Left cardiac atrium (tissue), 4 donors: ENCODE data around the gene XPA. TPM values are rescaled to one million over a fixed set of nuclear protein-coding genes. Genes with fewer than 3 reads are reported as not detected.

ENCODE experiments used
- ATAC-seq, 2 donors: fragments of 200-7000 bp; cut with Tn5 transposase; one replicate each; pipeline ENCODE4 v1.9.1; 2020; ENCODE audit warnings: mild to moderate bottlenecking in 2 of 2, moderate library complexity in 2 of 2
- DNase-seq: peaks from one replicate; pipeline ENCODE4 v3.0.0-alpha.2; 2020
- intact Hi-C, 2 donors: fragments of 100-400 bp; cut with DNase I; formaldehyde crosslinking; loops; one replicate each; pipeline versions ENCODE4 v1.14.1 to v1.15.1; 2022 to 2023
- total RNA-seq, 2 donors: library from RNA; stranded (reverse); fragmentation: NEBNext Ultra II Directional; extraction: Animal tissue kit (Norgen Biotek cat#: 25700); gene quantifications; one replicate each; pipeline ENCODE4 v1.2.1, GENCODE V29; 2021
- donor health status: DM: no; HTN: yes; CAD: no.
- donor health status: DM: no; HTN: yes; CAD: no; lungs with severe emphysema.
- donor health status: DM: yes; HTN: yes; CAD: no.
- donor health status: Dilated cardiomyopathy.

The XPA gene
- total RNA-seq, 2 donors from 2014 or later = 5.7 to 14.2 TPM

GRCh38 chr9:97627624-97628023 lies 69.5 kb downstream of the XPA start:
- ATAC-seq (no peak), DNase-seq (no peak)
- intact Hi-C loops = no loop called here

GRCh38 chr9:97625620-97626019 lies 71.5 kb downstream of the XPA start:
- intact Hi-C loops = no loop called here
- peak; percentile 58 to 67 for ATAC-seq

More at GRCh38 chr9:97625620-97626019, 71.5 kb downstream of the XPA start:
- DNase-seq = no peak

Other genes starting within 250 kb of the XPA start
- gene TMOD1, start 195.7 kb downstream of the XPA start, total RNA-seq = 100 to 1,000 TPM; 142 to 149 TPM
- 10 to 100 TPM; 15.5 to 18.6 TPM for gene TSTD2, start 64.0 kb downstream of the XPA start, total RNA-seq
- 10 to 100 TPM; 22.4 to 22.7 TPM for gene NCBP1, start 63.5 kb downstream of the XPA start, total RNA-seq
- gene FOXE1, start 155.9 kb upstream of the XPA start, total RNA-seq = not detected
- 1 to 10 TPM; 7.0 to 8.2 TPM for gene TRMO, start 225.2 kb upstream of the XPA start, total RNA-seq
- gene HEMGN, start 240.8 kb upstream of the XPA start, total RNA-seq = under 1 TPM in 1 of 2 donors, not detected in 1; 0.10 TPM